ENCODE data around the gene CDK7. TPM values are rescaled to one million over a fixed set of nuclear protein-coding genes. Genes with fewer than 3 reads are reported as not detected.

The CDK7 gene
- total and polyA plus RNA-seq, 4 donors = 6.9 to 15.0 (median 7.9) TPM

DNA sequence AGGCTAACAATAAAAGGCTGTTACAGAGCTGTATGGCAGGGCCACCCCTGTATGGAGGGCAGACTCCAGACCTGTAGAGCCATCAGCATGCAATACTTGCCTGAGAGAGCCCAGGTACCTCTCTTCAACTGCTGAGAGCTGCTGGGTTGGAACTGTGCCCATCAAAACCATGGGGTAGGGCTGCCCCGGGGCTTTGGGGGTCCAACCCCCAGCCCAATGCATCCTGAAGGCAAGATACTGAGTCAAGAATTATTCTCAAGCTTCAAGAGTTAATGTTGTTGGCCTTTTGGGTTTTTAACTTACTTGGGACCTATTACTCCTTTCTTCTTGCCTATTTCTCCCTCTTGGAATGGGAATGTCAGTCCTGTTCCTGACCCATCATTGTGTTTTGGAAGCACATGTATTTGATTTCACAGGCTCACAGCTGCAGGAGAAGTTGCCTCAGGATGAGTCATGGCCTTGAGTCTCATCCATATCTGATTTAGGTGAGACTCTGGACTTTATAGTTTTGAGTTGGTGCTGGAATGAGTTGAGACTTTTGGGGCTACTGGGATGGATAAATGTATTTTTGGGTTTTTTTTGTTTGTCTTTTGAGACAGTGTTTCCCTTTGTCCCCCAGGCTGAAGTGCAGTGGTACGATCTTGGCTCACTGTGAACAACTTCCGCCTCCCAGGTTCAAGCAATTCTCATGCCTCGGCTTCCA is 21.0 kb upstream of the CDK7 start:
- Histone ChIP-seq H3K4me3 (ENCODE audit: low read depth in 1 of 3, low read length in 3 of 3) (no peak overlapping the region), H3K36me3 (ENCODE audit: control insufficient read depth in 4 of 4, insufficient read depth in 3 of 4, low read depth in 1 of 4, low read length in 3 of 4) (no peaks in the 10 kb centered on the region), H3K27me3 (ENCODE audit: control insufficient read depth in 4 of 4, insufficient read depth in 4 of 4, low read length in 3 of 4) (no peaks in the 10 kb centered on the region), H3K9ac (ENCODE audit: low read depth in 1 of 2, low read length in 2 of 2) (no peak overlapping the region), H3K27ac (ENCODE audit: low read depth in 1 of 2, low read length in 2 of 2) (no peak overlapping the region), H3K4me1 (ENCODE audit: control insufficient read depth in 4 of 4, insufficient read depth in 4 of 4, low read length in 3 of 4) (peaks cover 2 to 3% (median 3%) of the 10 kb centered on the region in 4 donors), H3K9me3 (ENCODE audit: control insufficient read depth in 4 of 4, low read length in 3 of 4) (no peaks in the 10 kb centered on the region)
- DNase-seq (ENCODE audit: low spot score) = no peak
- WGBS = 95% methylated on average over 4 of the region's 4 CpGs
- TF ChIP-seq, protein P1, sequence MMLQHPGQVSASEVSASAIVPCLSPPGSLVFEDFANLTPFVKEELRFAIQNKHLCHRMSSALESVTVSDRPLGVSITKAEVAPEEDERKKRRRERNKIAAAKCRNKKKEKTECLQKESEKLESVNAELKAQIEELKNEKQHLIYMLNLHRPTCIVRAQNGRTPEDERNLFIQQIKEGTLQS (IDR thresholded peaks at IDR 0.05) = no peak
- TF ChIP-seq HNF4A (conservative IDR thresholded peaks at IDR 0.05) (peak in 1 of 2 donors; percentile 19), EGR1 (IDR thresholded peaks at IDR 0.05; ENCODE audit: low read depth in 2 of 2) (no peak), GABPA (IDR thresholded peaks at IDR 0.05 in 1 of 2, conservative IDR thresholded peaks at IDR 0.05 in 1 of 2) (no peak), RAD21 (IDR thresholded peaks at IDR 0.05) (no peak), RXRA (IDR thresholded peaks at IDR 0.05) (no peak), YY1 (IDR thresholded peaks at IDR 0.05) (no peak), NR2F2 (IDR thresholded peaks at IDR 0.05) (no peak), FOXA1 (IDR thresholded peaks at IDR 0.05) (no peak), JUND (IDR thresholded peaks at IDR 0.05) (peak in 1 of 2 donors; percentile 64)
- TF ChIP-seq, protein P2, sequence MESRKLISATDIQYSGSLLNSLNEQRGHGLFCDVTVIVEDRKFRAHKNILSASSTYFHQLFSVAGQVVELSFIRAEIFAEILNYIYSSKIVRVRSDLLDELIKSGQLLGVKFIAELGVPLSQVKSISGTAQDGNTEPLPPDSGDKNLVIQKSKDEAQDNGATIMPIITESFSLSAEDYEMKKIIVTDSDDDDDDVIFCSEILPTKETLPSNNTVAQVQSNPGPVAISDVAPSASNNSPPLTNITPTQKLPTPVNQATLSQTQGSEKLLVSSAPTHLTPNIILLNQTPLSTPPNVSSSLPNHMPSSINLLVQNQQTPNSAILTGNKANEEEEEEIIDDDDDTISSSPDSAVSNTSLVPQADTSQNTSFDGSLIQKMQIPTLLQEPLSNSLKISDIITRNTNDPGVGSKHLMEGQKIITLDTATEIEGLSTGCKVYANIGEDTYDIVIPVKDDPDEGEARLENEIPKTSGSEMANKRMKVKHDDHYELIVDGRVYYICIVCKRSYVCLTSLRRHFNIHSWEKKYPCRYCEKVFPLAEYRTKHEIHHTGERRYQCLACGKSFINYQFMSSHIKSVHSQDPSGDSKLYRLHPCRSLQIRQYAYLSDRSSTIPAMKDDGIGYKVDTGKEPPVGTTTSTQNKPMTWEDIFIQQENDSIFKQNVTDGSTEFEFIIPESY (IDR thresholded peaks at IDR 0.05) = no peak

DNA sequence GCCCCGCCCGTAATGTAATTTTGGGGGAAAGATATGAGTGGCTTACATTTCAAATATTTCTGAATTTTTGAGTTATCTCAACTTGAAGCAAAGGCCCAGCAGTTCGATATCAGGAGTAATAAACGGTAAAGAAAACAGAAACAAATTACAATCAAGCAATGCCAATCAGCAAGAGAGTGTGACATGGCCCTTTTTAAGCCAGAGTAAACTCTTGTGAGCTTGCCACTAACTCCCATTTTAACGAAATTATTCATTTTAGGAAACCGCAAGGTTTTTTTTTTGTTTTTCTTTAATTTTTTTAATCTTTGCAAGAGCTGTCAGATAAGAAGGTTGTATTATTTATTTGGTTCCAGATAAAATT is 17.6 kb upstream of the CDK7 start:
- WGBS = 46% methylated on average over 6 of the region's 6 CpGs
- no peaks in the 10 kb centered on the region for H3K27me3 ChIP-seq (ENCODE audit: control insufficient read depth in 4 of 4, insufficient read depth in 4 of 4, low read length in 3 of 4)
- H3K9ac ChIP-seq (ENCODE audit: low read depth in 1 of 2, low read length in 2 of 2) = peak overlapping the region; percentile 28 to 85
- H3K9me3 ChIP-seq (ENCODE audit: control insufficient read depth in 4 of 4, low read length in 3 of 4) = no peaks in the 10 kb centered on the region
- DNase-seq (ENCODE audit: low spot score) = no peak
- peaks cover 0 to 2% (median 0%) of the 10 kb centered on the region in 4 donors for H3K36me3 ChIP-seq (ENCODE audit: control insufficient read depth in 4 of 4, insufficient read depth in 3 of 4, low read depth in 1 of 4, low read length in 3 of 4)
- peak overlapping the region; percentile 99 for H3K27ac ChIP-seq (ENCODE audit: low read depth in 1 of 2, low read length in 2 of 2)
- peak overlapping the region in 2 of 3 donors; percentile 75 to 98 for H3K4me3 ChIP-seq (ENCODE audit: low read depth in 1 of 3, low read length in 3 of 3)
- peaks cover 2 to 16% (median 13%) of the 10 kb centered on the region in 4 donors for H3K4me1 ChIP-seq (ENCODE audit: control insufficient read depth in 4 of 4, insufficient read depth in 4 of 4, low read length in 3 of 4)
- TF ChIP-seq YY1 (IDR thresholded peaks at IDR 0.05) = no peak
- TF ChIP-seq RXRA (IDR thresholded peaks at IDR 0.05) = no peak
- TF ChIP-seq TAF1 (conservative IDR thresholded peaks at IDR 0.05) = no peak
- peak in 1 of 2 donors; percentile 23 for TF ChIP-seq GABPA (IDR thresholded peaks at IDR 0.05 in 1 of 2, conservative IDR thresholded peaks at IDR 0.05 in 1 of 2)

DNA sequence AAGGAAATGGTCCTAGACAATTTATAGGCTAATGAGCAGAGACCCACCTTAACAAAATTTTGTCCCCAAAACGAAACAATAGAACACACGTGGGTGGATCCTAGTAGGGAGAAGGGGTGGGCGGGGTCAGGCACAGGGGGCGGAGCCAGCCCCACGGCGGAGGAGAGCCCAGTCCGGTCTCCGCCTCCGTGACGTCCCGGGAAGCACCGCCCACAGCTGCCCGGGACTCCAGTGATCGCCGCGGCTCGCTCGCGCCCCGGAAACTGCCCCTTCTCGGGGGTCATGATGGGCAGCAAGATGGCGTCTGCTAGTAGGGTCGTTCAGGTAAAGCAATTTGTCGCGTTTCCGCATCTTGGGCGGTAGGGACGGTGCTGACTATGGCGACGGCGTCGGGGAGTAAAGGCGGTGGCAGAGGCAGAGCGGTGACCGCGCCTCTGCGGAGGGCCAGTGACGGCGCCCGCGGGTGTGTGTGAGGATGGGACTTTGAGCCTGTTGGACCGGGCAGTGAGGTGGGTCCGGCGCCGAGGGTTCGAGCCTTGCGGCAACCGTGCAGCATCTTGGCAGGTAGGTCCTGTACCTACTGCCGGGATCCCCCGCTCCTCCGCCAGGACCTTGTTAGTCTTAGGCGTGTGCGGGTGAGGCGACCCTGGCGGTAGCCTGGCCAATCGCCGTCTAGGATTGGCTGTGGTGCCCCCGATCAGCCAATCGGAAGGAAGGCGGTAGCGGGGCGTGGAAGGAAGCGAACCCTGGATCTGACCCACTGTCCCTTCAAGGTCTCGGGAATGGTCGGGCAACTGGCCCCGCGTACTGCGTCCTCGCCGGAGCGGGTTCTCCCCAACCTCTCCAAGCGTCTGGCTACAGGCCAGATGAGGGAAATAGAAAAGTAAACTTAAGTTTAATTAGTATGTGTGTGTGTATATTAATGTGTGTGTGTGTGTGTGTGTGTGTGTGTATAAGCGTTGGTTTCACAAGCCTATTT is 16.8 kb upstream of the CDK7 start:
- DNase-seq (ENCODE audit: low spot score) = peak; percentile 99
- TF ChIP-seq RXRA (IDR thresholded peaks at IDR 0.05) (peak; percentile 65 to 71), FOXA2 (IDR thresholded peaks at IDR 0.05) (no peak), TAF1 (conservative IDR thresholded peaks at IDR 0.05) (peak; percentile 75), HNF4G (IDR thresholded peaks at IDR 0.05) (no peak), EGR1 (IDR thresholded peaks at IDR 0.05; ENCODE audit: low read depth in 2 of 2) (peak in 1 of 2 donors; percentile 34), RAD21 (IDR thresholded peaks at IDR 0.05) (peak in 1 of 2 donors; percentile 0), NR2F2 (IDR thresholded peaks at IDR 0.05) (peak; percentile 82), SP1 (IDR thresholded peaks at IDR 0.05) (peak; percentile 73), HNF4A (conservative IDR thresholded peaks at IDR 0.05) (peak; percentile 56 to 60), JUND (IDR thresholded peaks at IDR 0.05) (no peak)
- TF ChIP-seq, protein P1 (IDR thresholded peaks at IDR 0.05) = no peak
- TF ChIP-seq, protein P2 (IDR thresholded peaks at IDR 0.05) = no peak
- TF ChIP-seq, protein P3, sequence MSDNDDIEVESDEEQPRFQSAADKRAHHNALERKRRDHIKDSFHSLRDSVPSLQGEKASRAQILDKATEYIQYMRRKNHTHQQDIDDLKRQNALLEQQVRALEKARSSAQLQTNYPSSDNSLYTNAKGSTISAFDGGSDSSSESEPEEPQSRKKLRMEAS (IDR thresholded peaks at IDR 0.05) = no peak
- TF ChIP-seq, protein P4, sequence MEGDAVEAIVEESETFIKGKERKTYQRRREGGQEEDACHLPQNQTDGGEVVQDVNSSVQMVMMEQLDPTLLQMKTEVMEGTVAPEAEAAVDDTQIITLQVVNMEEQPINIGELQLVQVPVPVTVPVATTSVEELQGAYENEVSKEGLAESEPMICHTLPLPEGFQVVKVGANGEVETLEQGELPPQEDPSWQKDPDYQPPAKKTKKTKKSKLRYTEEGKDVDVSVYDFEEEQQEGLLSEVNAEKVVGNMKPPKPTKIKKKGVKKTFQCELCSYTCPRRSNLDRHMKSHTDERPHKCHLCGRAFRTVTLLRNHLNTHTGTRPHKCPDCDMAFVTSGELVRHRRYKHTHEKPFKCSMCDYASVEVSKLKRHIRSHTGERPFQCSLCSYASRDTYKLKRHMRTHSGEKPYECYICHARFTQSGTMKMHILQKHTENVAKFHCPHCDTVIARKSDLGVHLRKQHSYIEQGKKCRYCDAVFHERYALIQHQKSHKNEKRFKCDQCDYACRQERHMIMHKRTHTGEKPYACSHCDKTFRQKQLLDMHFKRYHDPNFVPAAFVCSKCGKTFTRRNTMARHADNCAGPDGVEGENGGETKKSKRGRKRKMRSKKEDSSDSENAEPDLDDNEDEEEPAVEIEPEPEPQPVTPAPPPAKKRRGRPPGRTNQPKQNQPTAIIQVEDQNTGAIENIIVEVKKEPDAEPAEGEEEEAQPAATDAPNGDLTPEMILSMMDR (IDR thresholded peaks at IDR 0.05; ENCODE audit: low read depth, low read length, missing input control) = peak; percentile 39

More for the DNA sequence above, 16.8 kb upstream of the CDK7 start:
- Histone ChIP-seq H3K36me3 (ENCODE audit: control insufficient read depth in 4 of 4, insufficient read depth in 3 of 4, low read depth in 1 of 4, low read length in 3 of 4) (peaks cover 0 to 2% (median 0%) of the 10 kb centered on the region in 4 donors), H3K27me3 (ENCODE audit: control insufficient read depth in 4 of 4, insufficient read depth in 4 of 4, low read length in 3 of 4) (no peaks in the 10 kb centered on the region), H3K9me3 (ENCODE audit: control insufficient read depth in 4 of 4, low read length in 3 of 4) (no peaks in the 10 kb centered on the region), H3K4me3 (ENCODE audit: low read depth in 1 of 3, low read length in 3 of 3) (peak overlapping the region; percentile 75 to 99 (median 98)), H3K4me1 (ENCODE audit: control insufficient read depth in 4 of 4, insufficient read depth in 4 of 4, low read length in 3 of 4) (peaks cover 2 to 17% (median 15%) of the 10 kb centered on the region in 4 donors), H3K27ac (ENCODE audit: low read depth in 1 of 2, low read length in 2 of 2) (peak overlapping the region; percentile 99), H3K9ac (ENCODE audit: low read depth in 1 of 2, low read length in 2 of 2) (peak overlapping the region; percentile 96 to 99)
- under 1% methylated on average over 73 of the region's 73 CpGs for WGBS

Measured in liver (tissue), 9 donors.